ENCODE data around the gene KLHL11. TPM values are rescaled to one million over a fixed set of nuclear protein-coding genes. Genes with fewer than 3 reads are reported as not detected.

KLHL11 gene
- polyA plus RNA-seq, 1 experiment, result 9.3 TPM

GRCh38 chr17:41811549-41812380 lies 53.5 kb downstream of the KLHL11 start, which contains the start of gene P3H4:
Gene P3H4, minus strand, starts transcription at chr17:41811949. Its CDS starts 34 bp downstream, at chr17:41811915.
- H3K4me3 ChIP-seq (ENCODE audit: low read depth, low read length), result peak within 1 kb of the TSS; percentile 87
- H3K27ac ChIP-seq (ENCODE audit: low read depth, low read length), result peak within 1 kb of the TSS; percentile 83
- no peak for DNase-seq (ENCODE audit: low read depth, low spot score)
- peaks cover 6% of the 10 kb centered on the region; the same call in 1 of the 2 replicates for H3K9me3 ChIP-seq (ENCODE audit: control insufficient read depth, insufficient read depth, low read length)
- POLR2A ChIA-PET, result interaction anchor here (0.5 to 1.8 kb wide), 13 partner anchors 9 to 123 kb away, joined by 3 to 8 read pairs (median 4); partner anchors contain the start of genes ACLY, EIF1, JUP and KLHL11
- H3K27me3 ChIP-seq (ENCODE audit: control insufficient read depth, insufficient read depth, low read length), result no peaks in the 10 kb centered on the region
- peak; percentile 62 for TF ChIP-seq CTCF (IDR thresholded peaks at IDR 0.05; ENCODE audit: low read depth, low read length)
- CTCF ChIA-PET, result interaction anchor here (0.7 to 2.8 kb wide), 10 partner anchors 10 to 115 kb away, joined by 3 to 20 read pairs (median 4); partner anchors contain the start of gene JUP

GRCh38 chr17:41810659-41811548 lies 54.3 kb downstream of the KLHL11 start:
- TF ChIP-seq CTCF (IDR thresholded peaks at IDR 0.05; ENCODE audit: low read depth, low read length), result no peak
- H3K4me3 ChIP-seq (ENCODE audit: low read depth, low read length), result peak overlapping the region; percentile 87
- no peak for DNase-seq (ENCODE audit: low read depth, low spot score)
- peak overlapping the region; percentile 31 for H3K27ac ChIP-seq (ENCODE audit: low read depth, low read length)
- H3K9me3 ChIP-seq (ENCODE audit: control insufficient read depth, insufficient read depth, low read length), result peaks cover 6% of the 10 kb centered on the region; the same call in 1 of the 2 replicates
- ChIA-PET CTCF (interaction anchor here (0.8 to 2.8 kb wide), 10 partner anchors 10 to 149 kb away, joined by 3 to 20 read pairs (median 4); no protein-coding TSS in a partner anchor), POLR2A (interaction anchor here (0.9 to 1.8 kb wide), 7 partner anchors 10 to 122 kb away, joined by 3 to 8 read pairs (median 4); partner anchors contain the start of genes ACLY, EIF1, JUP and KLHL11)
- no peaks in the 10 kb centered on the region for H3K27me3 ChIP-seq (ENCODE audit: control insufficient read depth, insufficient read depth, low read length)

- ChIA-PET POLR2A (no interaction called here), CTCF (interaction anchor here (0.6 kb wide), 1 partner anchor 104 kb away, joined by 4 read pairs; no protein-coding TSS in a partner anchor)
Observed at GRCh38 chr17:41806685-41807445, 58.4 kb downstream of the KLHL11 start.

More at GRCh38 chr17:41806685-41807445, 58.4 kb downstream of the KLHL11 start:
- Histone ChIP-seq H3K9me3 (ENCODE audit: control insufficient read depth, insufficient read depth, low read length) (peaks cover 6% of the 10 kb centered on the region; the same call in 1 of the 2 replicates), H3K4me3 (ENCODE audit: low read depth, low read length) (no peak overlapping the region), H3K27ac (ENCODE audit: low read depth, low read length) (no peak overlapping the region), H3K27me3 (ENCODE audit: control insufficient read depth, insufficient read depth, low read length) (no peaks in the 10 kb centered on the region)
- DNase-seq (ENCODE audit: low read depth, low spot score), result no peak
- no peak for TF ChIP-seq CTCF (IDR thresholded peaks at IDR 0.05; ENCODE audit: low read depth, low read length)

Small RNA genes within 50 kb of the gene (small RNA-seq; reads per million reads assigned to genes)
- not detected for gene AC125257.2 (ENCODE audit: insufficient read length, low read depth)

Other genes with a start within 250 kb of the KLHL11 start
- gene KRT17, start 240.8 kb downstream of the KLHL11 start, polyA plus RNA-seq (2011; rRNA removed), result 2.8 and 4.9 TPM in 2 replicates
- 529 and 549 TPM in 2 replicates for gene EIF1, start 176.5 kb downstream of the KLHL11 start, polyA plus RNA-seq (2011; rRNA removed)
- gene GAST, start 153.1 kb downstream of the KLHL11 start, polyA plus RNA-seq (2011; rRNA removed), result not detected in 2 replicates
- gene HAP1, start 130.8 kb downstream of the KLHL11 start, polyA plus RNA-seq (2011; rRNA removed), result 0.04 and 0.07 TPM in 2 replicates
- gene JUP, start 78.7 kb downstream of the KLHL11 start, polyA plus RNA-seq (2011; rRNA removed), result 13.5 and 25.7 TPM in 2 replicates
- gene P3H4, start 53.5 kb downstream of the KLHL11 start, polyA plus RNA-seq (2011; rRNA removed), result 51.5 and 58.8 TPM in 2 replicates
- gene FKBP10, start 52.4 kb downstream of the KLHL11 start, polyA plus RNA-seq (2011; rRNA removed), result 487 and 624 TPM in 2 replicates
- gene NT5C3B, start 29.2 kb downstream of the KLHL11 start, polyA plus RNA-seq (2011; rRNA removed), result 97.4 and 106 TPM in 2 replicates
- gene KLHL10, start 27.6 kb downstream of the KLHL11 start, polyA plus RNA-seq (2011; rRNA removed), result 0.06 TPM in 2 replicates
- 161 and 163 TPM in 2 replicates for gene ACLY, start 53.5 kb upstream of the KLHL11 start, polyA plus RNA-seq (2011; rRNA removed)
- 0.47 and 0.56 TPM in 2 replicates for gene ODAD4, start 65.2 kb upstream of the KLHL11 start, polyA plus RNA-seq (2011; rRNA removed)
- gene CNP, start 101.4 kb upstream of the KLHL11 start, polyA plus RNA-seq (2011; rRNA removed), result 53.0 and 85.7 TPM in 2 replicates
- 62.0 and 66.4 TPM in 2 replicates for gene DNAJC7, start 152.0 kb upstream of the KLHL11 start, polyA plus RNA-seq (2011; rRNA removed)
- gene NKIRAS2, start 154.7 kb upstream of the KLHL11 start, polyA plus RNA-seq (2011; rRNA removed), result 46.5 and 51.3 TPM in 2 replicates
- 0.07 and 0.09 TPM in 2 replicates for gene C17orf113, start 185.2 kb upstream of the KLHL11 start, polyA plus RNA-seq (2011; rRNA removed)
- gene ZNF385C, start 233.1 kb upstream of the KLHL11 start, polyA plus RNA-seq (2011; rRNA removed), result not detected in 2 replicates
- 2.0 and 2.9 TPM in 2 replicates for gene DHX58, start 247.3 kb upstream of the KLHL11 start, polyA plus RNA-seq (2011; rRNA removed)

Data from AG04450 (cell line).